Gastrocnemius medialis (tissue), 4 donors: Measurements from ENCODE around the gene EDARADD. TPM values are rescaled to one million over a fixed set of nuclear protein-coding genes. Genes with fewer than 3 reads are reported as not detected.
"Not testable (repeated sequence)": the region's sequence is repeated elsewhere in the genome, so short reads cannot be mapped to it uniquely, and the experiment has no call there.

Experiments
- ATAC-seq, 2 donors: fragments of 150-250 bp; one replicate each; pipeline ENCODE4 v1.9.1; 2016
- DNase-seq, 2 donors: peaks; one replicate each; pipeline ENCODE4 v3.0.0-alpha.2; 2019
- H3K27ac ChIP-seq, 4 donors: fragments of 200-600 bp; sonication (generic); 1 replicate in 1 of 4; 2 replicates in 3 of 4; pipeline ENCODE4 v1.5.1; 2016 to 2018; ENCODE audit warnings: mild to moderate bottlenecking in 2 of 4, moderate library complexity in 1 of 4
- H3K27me3 ChIP-seq, 3 donors: fragments of 200-600 bp; sonication (generic) in 2 of 3; 1 replicate in 1 of 3; 2 replicates in 2 of 3; pipeline versions ENCODE4 v1.5.1 to v1.6.0; 2016 to 2019; ENCODE audit warnings: mild to moderate bottlenecking in 1 of 3, moderate library complexity in 1 of 3
- H3K36me3 ChIP-seq, 2 donors: fragments of 200-600 bp; sonication (generic) in 1 of 2; one replicate each; pipeline ENCODE4 v1.5.1; 2017 to 2018
- H3K4me1 ChIP-seq, 2 donors: fragments of 200-600 bp; sonication (generic) in 1 of 2; one replicate each; pipeline ENCODE4 v1.5.1; 2016 to 2017; ENCODE audit warnings: mild to moderate bottlenecking in 2 of 2
- H3K4me3 ChIP-seq, 4 donors: fragments of 200-600 bp; sonication (generic) in 3 of 4; 1 replicate in 1 of 4; 2 replicates in 3 of 4; pipeline ENCODE4 v1.5.1; 2016 to 2019; ENCODE audit warnings: mild to moderate bottlenecking in 2 of 4
- H3K9me3 ChIP-seq, 3 donors: fragments of 200-600 bp; sonication (generic) in 2 of 3; 1 replicate in 1 of 3; 2 replicates in 2 of 3; pipeline ENCODE4 v1.5.1; 2016 to 2019
- CTCF ChIP-seq, 5 experiments: fragments of 450-650 bp in 3 of 5; fragments of 200-600 bp in 2 of 5; sonication (generic) in 2 of 5; IDR thresholded peaks in 4 of 5; conservative IDR thresholded peaks in 1 of 5; 1 replicate in 4 of 5; 2 replicates in 1 of 5; pipeline ENCODE4 v1.5.1; 2016 to 2019; ENCODE audit warnings: antibody characterized with exemption in 5 of 5, mild to moderate bottlenecking in 3 of 5, moderate library complexity in 3 of 5
- POLR2A ChIP-seq, 2 donors: fragments of 450-650 bp; IDR thresholded peaks; one replicate each; pipeline ENCODE4 v1.6.1; 2017; ENCODE audit warnings: antibody characterized with exemption in 2 of 2, mild to moderate bottlenecking in 2 of 2, moderate library complexity in 2 of 2
- in situ Hi-C, 4 donors: fragments of 200-750 bp; cut with MboI; loops; one replicate each; pipeline versions ENCODE4 v1.15.0 to v1.8.0; 2017; ENCODE audit warnings: low sequenced_read_pairs in 4 of 4
- intact Hi-C: fragments of 100-400 bp; cut with DNase I; formaldehyde crosslinking; loops from one replicate; pipeline ENCODE4 v1.15.1; 2023; ENCODE audit warnings: low total_unique reads
- total RNA-seq, 4 donors: library from RNA; depleted of rRNA; stranded (reverse); fragments of >200 nt; gene quantifications; one replicate each; pipeline versions ENCODE4 v1.1.0 to v1.2.3, GENCODE V29; 2016

EDARADD gene
- total RNA-seq, 4 donors from 2014 or later, result not detected

GRCh38 chr1:236480758-236481436 is 86.8 kb downstream of the EDARADD start:
- DNase-seq, result no peak
- Histone ChIP-seq H3K9me3 (no peaks in the 10 kb centered on the region), H3K27ac (no peak overlapping the region), H3K27me3 (no peaks in the 10 kb centered on the region), H3K4me1 (no peaks in the 10 kb centered on the region), H3K4me3 (no peak overlapping the region), H3K36me3 (no peaks in the 10 kb centered on the region)
- ATAC-seq, result no peak
- intact Hi-C loops, result no loop called here
- no peak for TF ChIP-seq POLR2A (IDR thresholded peaks at IDR 0.05)
- no peak for TF ChIP-seq CTCF (IDR thresholded peaks at IDR 0.05 in 4 of 5, conservative IDR thresholded peaks at IDR 0.05 in 1 of 5)
- in situ Hi-C loops, result loop anchor here in 2 of 4 donors (10.0 kb wide), 2 partner anchors 366 to 376 kb away; no protein-coding TSS in a partner anchor

- H3K9me3 ChIP-seq, result no peaks in the 10 kb centered on the region
- no peak overlapping the region for H3K27ac ChIP-seq
- ATAC-seq (no peak), DNase-seq (no peak)
- H3K4me3 ChIP-seq, result no peak overlapping the region
- no peaks in the 10 kb centered on the region for H3K4me1 ChIP-seq
- H3K36me3 ChIP-seq, result no peaks in the 10 kb centered on the region
- TF ChIP-seq POLR2A (IDR thresholded peaks at IDR 0.05) (no peak), CTCF (IDR thresholded peaks at IDR 0.05 in 4 of 5, conservative IDR thresholded peaks at IDR 0.05 in 1 of 5) (no peak)
- in situ Hi-C loops, result loop anchor here in 2 of 4 donors (10.0 kb wide), 2 partner anchors 370 to 380 kb away; no protein-coding TSS in a partner anchor
- no peaks in the 10 kb centered on the region for H3K27me3 ChIP-seq
- intact Hi-C loops, result no loop called here
Observed at GRCh38 chr1:236484310-236484971, 90.4 kb downstream of the EDARADD start.

GRCh38 chr1:236486356-236487002 is 92.4 kb downstream of the EDARADD start:
- Histone ChIP-seq H3K4me1 (no peaks in the 10 kb centered on the region), H3K9me3 (no peaks in the 10 kb centered on the region), H3K27ac (no peak overlapping the region), H3K27me3 (no peaks in the 10 kb centered on the region), H3K4me3 (no peak overlapping the region), H3K36me3 (no peaks in the 10 kb centered on the region)
- TF ChIP-seq POLR2A (IDR thresholded peaks at IDR 0.05) (no peak), CTCF (IDR thresholded peaks at IDR 0.05 in 4 of 5, conservative IDR thresholded peaks at IDR 0.05 in 1 of 5) (no peak)
- ATAC-seq (no peak), DNase-seq (no peak)
- in situ Hi-C loops, result loop anchor here in 2 of 4 donors (10.0 kb wide), 2 partner anchors 372 to 382 kb away; no protein-coding TSS in a partner anchor
- intact Hi-C loops, result no loop called here

GRCh38 chr1:236489161-236489560 is 95.1 kb downstream of the EDARADD start:
- intact Hi-C loops, H3K36me3 ChIP-seq, ATAC-seq: not testable (repeated sequence)

More at GRCh38 chr1:236489161-236489560, 95.1 kb downstream of the EDARADD start:
- H3K4me3 ChIP-seq, DNase-seq, H3K9me3 ChIP-seq, H3K27ac ChIP-seq, H3K27me3 ChIP-seq, H3K4me1 ChIP-seq: not testable (repeated sequence)
- in situ Hi-C loops, result loop anchor here in 2 of 4 donors (10.0 kb wide), 2 partner anchors 374 to 384 kb away; no protein-coding TSS in a partner anchor
